Measurements from ENCODE around the gene KIFAP3.
A peak's percentile ranks its signal among the peaks of the same experiment; 100 is the strongest.
"Not testable (repeated sequence)": the region's sequence is repeated elsewhere in the genome, so short reads cannot be mapped to it uniquely, and the experiment has no call there.

Gene KIFAP3

GRCh38 chr1:169918927-169919326 is 155.6 kb downstream of the KIFAP3 start:
- DNase-seq, result no peak

GRCh38 chr1:169918220-169918619 is 156.3 kb downstream of the KIFAP3 start:
- DNase-seq, result not testable (repeated sequence)

GRCh38 chr1:169915150-169915549 is 159.3 kb downstream of the KIFAP3 start:
- DNase-seq, result no peak

- no peak for DNase-seq
These were observed 160.0 kb downstream of the KIFAP3 start for GRCh38 chr1:169914531-169914930.

- DNase-seq, result no peak
These were observed 165.0 kb downstream of the KIFAP3 start for GRCh38 chr1:169909499-169909898.

- no peak for DNase-seq
These were observed 167.6 kb downstream of the KIFAP3 start for GRCh38 chr1:169906938-169907337.

- DNase-seq, result no peak
These were observed 169.7 kb downstream of the KIFAP3 start for GRCh38 chr1:169904834-169905233.

GRCh38 chr1:169902751-169903150 is 171.7 kb downstream of the KIFAP3 start:
- DNase-seq, result no peak

GRCh38 chr1:169901115-169901514 is 173.4 kb downstream of the KIFAP3 start:
- no peak for DNase-seq

- DNase-seq, result no peak
These were observed 173.9 kb downstream of the KIFAP3 start for GRCh38 chr1:169900571-169900970.

- no peak for DNase-seq
These were observed 174.8 kb downstream of the KIFAP3 start for GRCh38 chr1:169899519-169900217.

GRCh38 chr1:169896013-169896412 is 178.5 kb downstream of the KIFAP3 start:
- no peak for DNase-seq

- no peak for DNase-seq
These were observed 179.9 kb downstream of the KIFAP3 start for GRCh38 chr1:169894424-169895145.

- DNase-seq, result peak; percentile 86
These were observed 180.7 kb downstream of the KIFAP3 start, which contains the start of gene SCYL3 for GRCh38 chr1:169893645-169894423. Gene SCYL3 (minus strand): TSS chr1:169893896. CDS start chr1:169888840, 5,056 bp downstream.

- peak; percentile 14 for DNase-seq
These were observed 181.4 kb downstream of the KIFAP3 start for GRCh38 chr1:169892927-169893644.

- DNase-seq, result no peak
These were observed 182.1 kb downstream of the KIFAP3 start for GRCh38 chr1:169892176-169892926.

- DNase-seq, result no peak
These were observed 183.0 kb downstream of the KIFAP3 start for GRCh38 chr1:169891539-169891885.

GRCh38 chr1:169890761-169891538 is 183.5 kb downstream of the KIFAP3 start:
- DNase-seq, result peak; percentile 14

- DNase-seq, result no peak
These were observed 184.6 kb downstream of the KIFAP3 start for GRCh38 chr1:169889871-169890270.

GRCh38 chr1:169886931-169887330 is 187.6 kb downstream of the KIFAP3 start:
- no peak for DNase-seq

- DNase-seq, result no peak
These were observed 188.1 kb downstream of the KIFAP3 start for GRCh38 chr1:169886422-169886821.
